NT2/D1 (cell line): ENCODE data around the gene HOXC4.
"Not testable (repeated sequence)": the region's sequence is repeated elsewhere in the genome, so short reads cannot be mapped to it uniquely, and the experiment has no call there.

ENCODE experiments used
- SUZ12 ChIP-seq: IDR thresholded peaks from 2 replicates; pipeline ENCODE4 v1.6.1; 2011; ENCODE audit not compliant: insufficient read length, insufficient read depth; ENCODE audit errors: extremely low read depth
- YY1 ChIP-seq: IDR thresholded peaks from 2 replicates; pipeline ENCODE4 v1.6.1; 2011; ENCODE audit not compliant: insufficient read length, insufficient read depth
- ZNF274 ChIP-seq: IDR thresholded peaks from 2 replicates; pipeline ENCODE4 v1.6.1; 2011; ENCODE audit warnings: mild to moderate bottlenecking, low read depth, low read length

GRCh38 chr12:54088011-54088410, 34.4 kb downstream of the HOXC4 start:
- TF ChIP-seq ZNF274, SUZ12, YY1: not testable (repeated sequence)
